AG10803 (cell line): Measurements from ENCODE around the gene EIF4G3.

ENCODE experiments used
- DNase-seq: peaks from one replicate; pipeline ENCODE4 v3.0.0; 2010; ENCODE audit warnings: low read depth
- H3K4me3 ChIP-seq: 2 replicates; pipeline ENCODE4 v1.5.1; 2011; ENCODE audit warnings: mild to moderate bottlenecking, low read length, control low read depth
- TF ChIP-seq, protein P1 (sequence below): conservative IDR thresholded peaks from 2 replicates; pipeline ENCODE4 v1.5.1; 2011; ENCODE audit warnings: mild to moderate bottlenecking, low read length, control low read depth, inconsistent platforms

Gene EIF4G3

DNA sequence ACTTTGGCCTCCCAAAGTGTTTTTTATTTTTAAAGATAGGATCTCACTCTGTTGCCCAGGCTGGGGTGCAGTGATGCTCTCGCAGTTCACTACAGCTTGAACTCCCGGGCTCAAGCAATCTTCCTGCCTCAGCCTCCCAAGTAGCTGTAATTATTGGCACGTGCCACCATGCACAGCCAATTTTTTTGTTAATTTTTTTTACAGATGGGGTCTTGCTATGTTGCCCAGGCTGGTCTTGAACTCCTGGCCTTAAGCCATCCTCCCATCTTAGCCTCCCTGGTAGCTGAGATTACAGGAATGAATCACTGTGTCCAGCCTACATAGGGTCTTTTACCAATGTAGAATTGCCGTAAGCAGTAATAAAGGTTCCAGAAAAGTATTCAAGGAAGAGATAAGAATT lies 340.5 kb downstream of the EIF4G3 start:
- H3K4me3 ChIP-seq: no peak overlapping the region
- TF ChIP-seq, protein P1, sequence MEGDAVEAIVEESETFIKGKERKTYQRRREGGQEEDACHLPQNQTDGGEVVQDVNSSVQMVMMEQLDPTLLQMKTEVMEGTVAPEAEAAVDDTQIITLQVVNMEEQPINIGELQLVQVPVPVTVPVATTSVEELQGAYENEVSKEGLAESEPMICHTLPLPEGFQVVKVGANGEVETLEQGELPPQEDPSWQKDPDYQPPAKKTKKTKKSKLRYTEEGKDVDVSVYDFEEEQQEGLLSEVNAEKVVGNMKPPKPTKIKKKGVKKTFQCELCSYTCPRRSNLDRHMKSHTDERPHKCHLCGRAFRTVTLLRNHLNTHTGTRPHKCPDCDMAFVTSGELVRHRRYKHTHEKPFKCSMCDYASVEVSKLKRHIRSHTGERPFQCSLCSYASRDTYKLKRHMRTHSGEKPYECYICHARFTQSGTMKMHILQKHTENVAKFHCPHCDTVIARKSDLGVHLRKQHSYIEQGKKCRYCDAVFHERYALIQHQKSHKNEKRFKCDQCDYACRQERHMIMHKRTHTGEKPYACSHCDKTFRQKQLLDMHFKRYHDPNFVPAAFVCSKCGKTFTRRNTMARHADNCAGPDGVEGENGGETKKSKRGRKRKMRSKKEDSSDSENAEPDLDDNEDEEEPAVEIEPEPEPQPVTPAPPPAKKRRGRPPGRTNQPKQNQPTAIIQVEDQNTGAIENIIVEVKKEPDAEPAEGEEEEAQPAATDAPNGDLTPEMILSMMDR: no peak
- no peak for DNase-seq

- no peak for DNase-seq
- H3K4me3 ChIP-seq: no peak overlapping the region
- TF ChIP-seq, protein P1: no peak
Observed at GRCh38 chr1:20834780-20835179, 341.9 kb downstream of the EIF4G3 start.

GRCh38 chr1:20834192-20834591 lies 342.5 kb downstream of the EIF4G3 start:
- TF ChIP-seq, protein P1: no peak
- H3K4me3 ChIP-seq: no peak overlapping the region
- no peak for DNase-seq

GRCh38 chr1:20830378-20830777 lies 346.3 kb downstream of the EIF4G3 start:
- no peak for DNase-seq
- TF ChIP-seq, protein P1: no peak
- no peak overlapping the region for H3K4me3 ChIP-seq

- H3K4me3 ChIP-seq: no peak overlapping the region
- TF ChIP-seq, protein P1: no peak
- no peak for DNase-seq
Observed at GRCh38 chr1:20829946-20830345, 346.8 kb downstream of the EIF4G3 start.

- DNase-seq: peak; percentile 13
- no peak overlapping the region for H3K4me3 ChIP-seq
- TF ChIP-seq, protein P1: no peak
Observed at GRCh38 chr1:20829531-20829930, 347.2 kb downstream of the EIF4G3 start.

GRCh38 chr1:20823845-20824244 lies 352.9 kb downstream of the EIF4G3 start:
- no peak overlapping the region for H3K4me3 ChIP-seq
- DNase-seq: no peak
- TF ChIP-seq, protein P1: no peak
